GM12878 (cell line): ENCODE data around the gene AGXT. TPM values are rescaled to one million over a fixed set of nuclear protein-coding genes. Genes with fewer than 3 reads are reported as not detected.

ENCODE experiments used
- ATAC-seq: fragments of 200-7000 bp; cut with Tn5 transposase; 3 replicates; pipeline ENCODE4 v1.9.1; 2020; ENCODE audit warnings: mild to moderate bottlenecking, moderate library complexity
- BruUV-seq: library from RNA; stranded (reverse); fragments of 400-500 nt; replicated peaks from 2 replicates; lab custom pipeline; 2021; lab: Mats Ljungman, UMichigan
- CTCF ChIA-PET: fragments of 300-600 bp; sonication (Branson Sonifier 250); formaldehyde crosslinking; extraction: SDS; loops from one replicate; lab custom pipeline; 2021; ENCODE audit warnings: inconsistent platforms; lab: Yijun Ruan, JAX
- POLR2A ChIA-PET: fragments of 350-600 bp; formaldehyde crosslinking; extraction: SDS; loops from one replicate; lab custom pipeline; 2021; ENCODE audit warnings: inconsistent platforms; lab: Charles Lee
- RAD21 ChIA-PET: fragments of 300-600 bp; sonication (Branson Sonifier 250); formaldehyde crosslinking; loops from one replicate; lab custom pipeline; 2023; ENCODE audit warnings: antibody characterized with exemption; ENCODE audit not compliant: unreplicated experiment; lab: Charles Lee
- SMC1A ChIA-PET: fragments of 300-600 bp; sonication (Branson Sonifier 250); formaldehyde crosslinking; loops from one replicate; lab custom pipeline; 2023; ENCODE audit not compliant: unreplicated experiment, uncharacterized antibody; lab: Charles Lee
- DNase-seq: peaks from one replicate; pipeline ENCODE4 v3.0.0-alpha.2; 2011; ENCODE audit warnings: low read depth, low spot score
- FAIRE-seq: peaks from 3 replicates; lab custom pipeline; 2011; peaks lifted over from hg19 to GRCh38; lab: Jason Lieb, UNC
- H2AFZ ChIP-seq: 2 replicates; pipeline ENCODE4 v1.6.0; 2011; ENCODE audit warnings: low read depth, low read length, control low read depth; ENCODE audit not compliant: control insufficient read depth
- H3K27ac ChIP-seq: 2 replicates; pipeline ENCODE4 v1.5.1; 2011; ENCODE audit warnings: control low read depth; ENCODE audit not compliant: control insufficient read depth, insufficient read depth
- H3K27me3 ChIP-seq, 2 experiments: replicated peaks in 1 of 2; 2 replicates each; pipeline versions ENCODE4 v1.6.0 to v1.6.1; 2011; ENCODE audit warnings: low read length in 1 of 2; ENCODE audit not compliant: control insufficient read depth in 2 of 2, insufficient read depth in 2 of 2
- H3K36me3 ChIP-seq, 2 experiments: 2 replicates each; pipeline ENCODE4 v1.5.1; 2011; ENCODE audit warnings: low read length in 1 of 2; ENCODE audit not compliant: control insufficient read depth in 2 of 2, insufficient read depth in 2 of 2
- H3K4me1 ChIP-seq: 2 replicates; pipeline ENCODE4 v1.6.1; 2011; ENCODE audit warnings: mild to moderate bottlenecking, low read length, moderate library complexity, mixed read lengths; ENCODE audit not compliant: control insufficient read depth, insufficient read depth
- H3K4me2 ChIP-seq: 2 replicates; pipeline ENCODE4 v1.6.0; 2011; ENCODE audit warnings: control low read depth; ENCODE audit not compliant: control insufficient read depth, insufficient read depth
- H3K4me3 ChIP-seq: fragments of 200-600 bp; sonication (generic); 2 replicates; pipeline ENCODE4 v1.5.1; 2016
- H3K79me2 ChIP-seq: 2 replicates; pipeline ENCODE4 v1.6.0; 2011; ENCODE audit warnings: low read length; ENCODE audit not compliant: control insufficient read depth, insufficient read depth
- H3K9ac ChIP-seq: 2 replicates; pipeline ENCODE4 v1.8.0; 2011; ENCODE audit warnings: low read length, control low read depth, mixed read lengths; ENCODE audit not compliant: control insufficient read depth, insufficient read depth
- H3K9me3 ChIP-seq: replicated peaks from 3 replicates; pipeline ENCODE4 v1.5.1; 2011; ENCODE audit warnings: mild to moderate bottlenecking, low read length; ENCODE audit not compliant: control insufficient read depth, insufficient read depth
- H4K20me1 ChIP-seq: 2 replicates; pipeline ENCODE4 v1.6.0; 2011; ENCODE audit not compliant: control insufficient read depth, insufficient read depth
- CBFB ChIP-seq: IDR thresholded peaks from 2 replicates; pipeline ENCODE4 v1.6.1; 2016; ENCODE audit warnings: antibody characterized with exemption, low read depth
- CREM ChIP-seq: IDR thresholded peaks from 2 replicates; pipeline ENCODE4 v1.6.1; 2014; ENCODE audit warnings: antibody characterized with exemption, low read depth
- EGR1 ChIP-seq, 2 experiments: IDR thresholded peaks; 1 replicate in 1 of 2; 2 replicates in 1 of 2; pipeline ENCODE4 v1.6.1; 2011 to 2012; ENCODE audit warnings: low read depth in 2 of 2, low read length in 2 of 2, borderline replicate concordance in 1 of 2, mild to moderate bottlenecking in 1 of 2, moderate library complexity in 1 of 2
- HDGF ChIP-seq: fragments of 450-650 bp; IDR thresholded peaks from 2 replicates; pipeline ENCODE4 v1.6.1; 2016; ENCODE audit warnings: antibody characterized with exemption
- JUNB ChIP-seq: IDR thresholded peaks from 2 replicates; pipeline ENCODE4 v1.6.1; 2016; ENCODE audit warnings: antibody characterized with exemption, mild to moderate bottlenecking
- LARP7 ChIP-seq: fragments of 450-650 bp; IDR thresholded peaks from 2 replicates; pipeline ENCODE4 v1.6.1; 2017; ENCODE audit warnings: mild to moderate bottlenecking
- MYC ChIP-seq: IDR thresholded peaks from 2 replicates; pipeline ENCODE4 v1.6.1; 2011; ENCODE audit warnings: mild to moderate bottlenecking, low read length, moderate library complexity, inconsistent platforms; ENCODE audit not compliant: insufficient read depth, insufficient replicate concordance, insufficient read length, severe bottlenecking
- NFXL1 ChIP-seq: fragments of 450-650 bp; IDR thresholded peaks from 2 replicates; pipeline ENCODE4 v1.6.1; 2017; ENCODE audit warnings: antibody characterized with exemption, mild to moderate bottlenecking, borderline replicate concordance
- PBX3 ChIP-seq: IDR thresholded peaks from 2 replicates; pipeline ENCODE4 v1.6.1; 2011; ENCODE audit warnings: mild to moderate bottlenecking, low read depth, low read length, moderate library complexity; ENCODE audit not compliant: insufficient replicate concordance
- POLR2AphosphoS5 ChIP-seq: IDR thresholded peaks from 2 replicates; pipeline ENCODE4 v1.6.1; 2011; ENCODE audit warnings: mild to moderate bottlenecking, low read length, inconsistent platforms
- RAD51 ChIP-seq: fragments of 450-650 bp; IDR thresholded peaks from 2 replicates; pipeline ENCODE4 v1.6.1; 2016; ENCODE audit warnings: moderate library complexity, mild to moderate bottlenecking, inconsistent platforms
- RELB ChIP-seq: fragments of 450-650 bp; IDR thresholded peaks from 2 replicates; pipeline ENCODE4 v1.6.1; 2017; ENCODE audit warnings: low read depth, mild to moderate bottlenecking, moderate library complexity
- SMAD1 ChIP-seq: fragments of 450-650 bp; IDR thresholded peaks from 2 replicates; pipeline ENCODE4 v1.6.1; 2018; ENCODE audit warnings: mild to moderate bottlenecking, low read depth; ENCODE audit not compliant: partially characterized antibody
- SMARCA5 ChIP-seq: fragments of 450-650 bp; IDR thresholded peaks from 2 replicates; pipeline ENCODE4 v1.6.1; 2017; ENCODE audit warnings: mild to moderate bottlenecking
- TBL1XR1 ChIP-seq: IDR thresholded peaks from 2 replicates; pipeline ENCODE4 v1.6.1; 2012; ENCODE audit warnings: low read depth, low read length, improper control_type of control experiment
- ZNF384 ChIP-seq: IDR thresholded peaks from 2 replicates; pipeline ENCODE4 v1.6.1; 2012; ENCODE audit warnings: low read depth, mild to moderate bottlenecking, low read length, improper control_type of control experiment, borderline replicate concordance
- WGBS: methylation state at CpG from one replicate; pipeline ENCODE4 v1.1.6; 2016; ENCODE audit warnings: low lambda C conversion rate; ENCODE audit not compliant: insufficient replicate concordance, insufficient coverage; ENCODE audit errors: missing lambda C conversion rate; 5-methylcytosine and 5-hydroxymethylcytosine counted together
- in situ Hi-C: fragments of 300-500 bp; cut with MboI; formaldehyde crosslinking; loops from 9 replicates; pipeline ENCODE4 v1.14.3; 2018; ENCODE audit warnings: mixed read lengths
- intact Hi-C: fragments of 100-400 bp; cut with micrococcal nuclease; formaldehyde crosslinking; loops from one replicate; pipeline ENCODE4 v1.14.2; 2022; ENCODE audit not compliant: unreplicated experiment
- polyA plus RNA-seq, 11 experiments: library from polyadenylated mRNA; depleted of rRNA in 4 of 11; unstranded in 6 of 11; stranded (reverse) in 5 of 11; fragments of >200 nt; fragmentation: Nextera tagmentation in 4 of 11; fragmentation: Illumina TruSeq in 1 of 11; extraction: Ambion mirVana in 4 of 11; extraction: Trizol in 1 of 11; gene quantifications; 1 replicate in 1 of 11; 2 replicates in 10 of 11; pipeline versions ENCODE4 v1.2.1 to v1.2.3, GENCODE V29; 2011 to 2016; ENCODE audit warnings: inconsistent platforms in 2 of 11, missing spikeins in 2 of 11, low read depth in 1 of 11
- total RNA-seq, 4 experiments: library from RNA; depleted of rRNA in 3 of 4; stranded (reverse); fragments of >200 nt in 3 of 4; fragmentation: Illumina TruSeq in 1 of 4; extraction: Trizol in 1 of 4; gene quantifications; 2 replicates each; pipeline versions ENCODE4 v1.2.1 to v1.2.3, GENCODE V29; 2013 to 2021

The AGXT gene
- total and polyA plus RNA-seq, 10 of the 15 experiments (the other 5 are each of a cell fraction or from before 2014, with no cell fraction given): 0.18 TPM; not detected in 9

DNA sequence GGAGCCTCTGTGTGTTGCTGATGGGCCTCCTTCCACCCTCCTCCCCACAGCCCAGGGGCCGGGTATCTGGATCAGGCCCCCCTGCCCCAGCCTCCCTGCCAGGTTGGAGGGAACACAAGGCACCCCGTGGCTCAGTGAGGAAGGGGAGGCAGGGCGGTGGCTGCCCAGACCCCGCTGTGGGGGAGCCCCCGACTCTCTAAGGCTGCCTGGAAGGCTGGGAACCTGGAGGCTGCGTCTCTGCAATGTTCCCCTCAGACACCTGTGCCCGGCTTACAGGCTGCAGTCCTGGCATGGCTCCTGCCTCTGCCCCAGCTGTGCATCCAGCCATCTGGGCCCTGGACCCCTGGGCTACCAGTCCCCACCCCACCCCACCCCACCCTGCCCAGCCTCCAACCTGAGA is 27.8 kb downstream of the AGXT start:
- H4K20me1 ChIP-seq: no peaks in the 10 kb centered on the region
- no peaks in the 10 kb centered on the region for H3K4me1 ChIP-seq
- no peaks in the 10 kb centered on the region for H3K79me2 ChIP-seq
- H3K36me3 ChIP-seq: no peaks in the 10 kb centered on the region
- 13% methylated on average over 7 of the region's 7 CpGs for WGBS
- FAIRE-seq (no peak), ATAC-seq (no peak), DNase-seq (no peak)
- no peak overlapping the region for H3K4me3 ChIP-seq
- no peak overlapping the region for H3K9ac ChIP-seq
- no peaks in the 10 kb centered on the region for H3K9me3 ChIP-seq
- H3K27me3 ChIP-seq: no peaks in the 10 kb centered on the region
- TF ChIP-seq MYC (no peak), RELB (no peak), LARP7 (no peak), HDGF (no peak), CBFB (no peak), ZNF384 (no peak), PBX3 (no peak), CREM (no peak), NFXL1 (no peak), SMAD1 (no peak), POLR2AphosphoS5 (no peak), RAD51 (no peak), TBL1XR1 (no peak), EGR1 (IDR thresholded peaks at IDR 0.05; ENCODE audit: borderline replicate concordance in 1 of 2, low read depth in 2 of 2, low read length in 2 of 2) (no peak), JUNB (no peak), SMARCA5 (no peak)
- no TSS peak for BruUV-seq
- H3K27ac ChIP-seq: no peak overlapping the region
- ChIA-PET POLR2A (interaction anchor here (1.4 kb wide), 1 partner anchor 16 kb away, joined by 3 read pairs; no protein-coding TSS in a partner anchor), CTCF (no interaction called here), RAD21 (interaction anchor here (0.6 kb wide), 1 partner anchor 17 kb away, joined by 3 read pairs; no protein-coding TSS in a partner anchor), SMC1A (no interaction called here)
- no peak overlapping the region for H3K4me2 ChIP-seq
- no peak overlapping the region for H2AFZ ChIP-seq
- in situ Hi-C loops: no loop called here
- intact Hi-C loops: no loop called here
